ENCODE data around the gene CDH11. TPM values are rescaled to one million over a fixed set of nuclear protein-coding genes. Genes with fewer than 3 reads are reported as not detected.

CDH11 gene
- total RNA-seq, 1 experiment from 2014 or later: 5.4 TPM

DNA sequence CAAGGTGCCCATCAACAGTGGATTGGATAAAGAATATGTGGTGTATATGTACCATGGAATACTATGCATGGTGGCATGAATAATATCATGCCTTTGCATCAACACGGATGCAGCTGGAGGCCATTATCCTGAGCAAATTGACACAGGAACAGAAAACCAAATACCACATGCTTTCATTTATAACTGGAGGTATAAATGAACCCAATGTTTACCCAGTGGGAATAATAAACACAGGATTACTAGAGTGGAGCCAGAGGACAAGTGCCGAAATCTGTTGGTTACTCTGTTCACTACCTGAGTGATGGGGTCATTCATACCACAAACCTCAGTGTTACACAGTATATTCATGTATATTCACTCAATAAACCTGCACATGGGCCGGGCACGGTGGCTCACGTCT lies 125.2 kb downstream of the CDH11 start:
- no peaks in the 10 kb centered on the region for H3K9me3 Mint-ChIP-seq
- H2BK120ac ChIP-seq (ENCODE audit: low read depth, low read length, poor library complexity, severe bottlenecking): no peak overlapping the region
- H3K56ac ChIP-seq (ENCODE audit: insufficient read length, low read depth, low read length): no peak overlapping the region
- DNase-seq: no peak
- no peak overlapping the region for H2AFZ ChIP-seq (ENCODE audit: low read length)
- TF ChIP-seq, protein P1, sequence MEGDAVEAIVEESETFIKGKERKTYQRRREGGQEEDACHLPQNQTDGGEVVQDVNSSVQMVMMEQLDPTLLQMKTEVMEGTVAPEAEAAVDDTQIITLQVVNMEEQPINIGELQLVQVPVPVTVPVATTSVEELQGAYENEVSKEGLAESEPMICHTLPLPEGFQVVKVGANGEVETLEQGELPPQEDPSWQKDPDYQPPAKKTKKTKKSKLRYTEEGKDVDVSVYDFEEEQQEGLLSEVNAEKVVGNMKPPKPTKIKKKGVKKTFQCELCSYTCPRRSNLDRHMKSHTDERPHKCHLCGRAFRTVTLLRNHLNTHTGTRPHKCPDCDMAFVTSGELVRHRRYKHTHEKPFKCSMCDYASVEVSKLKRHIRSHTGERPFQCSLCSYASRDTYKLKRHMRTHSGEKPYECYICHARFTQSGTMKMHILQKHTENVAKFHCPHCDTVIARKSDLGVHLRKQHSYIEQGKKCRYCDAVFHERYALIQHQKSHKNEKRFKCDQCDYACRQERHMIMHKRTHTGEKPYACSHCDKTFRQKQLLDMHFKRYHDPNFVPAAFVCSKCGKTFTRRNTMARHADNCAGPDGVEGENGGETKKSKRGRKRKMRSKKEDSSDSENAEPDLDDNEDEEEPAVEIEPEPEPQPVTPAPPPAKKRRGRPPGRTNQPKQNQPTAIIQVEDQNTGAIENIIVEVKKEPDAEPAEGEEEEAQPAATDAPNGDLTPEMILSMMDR (conservative IDR thresholded peaks at IDR 0.05): no peak
- H3K4me3 Mint-ChIP-seq: no peak overlapping the region
- no peak overlapping the region for H4K8ac ChIP-seq (replicated peaks; ENCODE audit: insufficient read length, low read depth, low read length)
- H3K23me2 ChIP-seq (ENCODE audit: insufficient read length, low read depth, low read length, poor library complexity, severe bottlenecking): no peaks in the 10 kb centered on the region
- no peak overlapping the region for H4K91ac ChIP-seq (ENCODE audit: insufficient read length, low read depth, low read length)
- no peaks in the 10 kb centered on the region; the same call in 1 of the 2 replicates for H3K27me3 Mint-ChIP-seq (ENCODE audit: low read depth)
- H3T11ph ChIP-seq (ENCODE audit: low read length): no peak overlapping the region
- H2BK12ac ChIP-seq (ENCODE audit: insufficient read length, low read depth, low read length): no peak overlapping the region
- H3K4ac ChIP-seq (ENCODE audit: low read depth, low read length): no peak overlapping the region
- no peak overlapping the region for H3K4me2 ChIP-seq (ENCODE audit: insufficient read depth, insufficient read length, low read length)
- no peaks in the 10 kb centered on the region for H3K9me3 ChIP-seq (ENCODE audit: control insufficient read depth, low read depth, low read length)
- no peaks in the 10 kb centered on the region for H3K27me3 ChIP-seq (ENCODE audit: insufficient read depth, low read length)
- H3K23ac ChIP-seq (ENCODE audit: insufficient read length, low read depth, low read length): no peak overlapping the region
- peaks cover 2% of the 10 kb centered on the region; the same call in 1 of the 2 replicates for H3K4me1 ChIP-seq (ENCODE audit: insufficient read depth, low read length)
- H2BK20ac ChIP-seq (ENCODE audit: low read depth, low read length, poor library complexity, severe bottlenecking): no peak overlapping the region
- no peak overlapping the region for H4K5ac ChIP-seq (ENCODE audit: insufficient read length, low read depth, low read length)
- no peaks in the 10 kb centered on the region for H4K20me1 ChIP-seq (ENCODE audit: control insufficient read depth, insufficient read depth, insufficient read length)
- no peaks in the 10 kb centered on the region for H3K79me2 ChIP-seq (ENCODE audit: insufficient read depth, low read length)
- no peaks in the 10 kb centered on the region for H3K79me1 ChIP-seq (ENCODE audit: insufficient read depth, low read depth, low read length, poor library complexity, severe bottlenecking)
- H2BK5ac ChIP-seq (ENCODE audit: insufficient read length, low read length): no peak overlapping the region
- H2BK15ac ChIP-seq (ENCODE audit: low read depth, low read length): no peak overlapping the region
- no peak overlapping the region for H3K27ac ChIP-seq (ENCODE audit: insufficient read length, low read depth, low read length)
- H3K4me1 Mint-ChIP-seq: peaks cover 0 to 1% of the 10 kb centered on the region in 2 experiments; a peak in 2 of 4 replicates
- no CpG with 5 or more reads among the region's 5 CpGs for WGBS (ENCODE audit: extremely low coverage, insufficient read length, low lambda C conversion rate)
- no peak overlapping the region for H3K27ac Mint-ChIP-seq
- H3K36me3 Mint-ChIP-seq (ENCODE audit: insufficient read depth in 1 of 3, low read depth in 3 of 3): peaks cover 0 to under 1% (median 0%) of the 10 kb centered on the region in 3 experiments; a peak in 1 of 7 replicates
- H3K14ac ChIP-seq (ENCODE audit: insufficient read depth, low read length): no peak overlapping the region
- no peak overlapping the region for H3K9ac ChIP-seq (ENCODE audit: extremely low read depth, insufficient read length, low read length)
- no peak overlapping the region for H2AK5ac ChIP-seq (ENCODE audit: insufficient read length, low read length)
- H3K18ac ChIP-seq (ENCODE audit: insufficient read length, low read depth, low read length): no peak overlapping the region
